Tibial nerve (tissue), 4 donors: ENCODE data around the gene SAMD8.

Experiments
- CTCF ChIP-seq, 5 experiments: fragments of 200-600 bp in 3 of 5; fragments of 450-650 bp in 2 of 5; sonication (generic) in 3 of 5; IDR thresholded peaks; one replicate each; pipeline ENCODE4 v1.5.1; 2016 to 2019; ENCODE audit warnings: antibody characterized with exemption in 5 of 5, mild to moderate bottlenecking in 3 of 5, moderate library complexity in 2 of 5
- EP300 ChIP-seq, 2 donors: sonication (generic); formaldehyde crosslinking; IDR thresholded peaks; one replicate each; pipeline ENCODE4 v1.6.1; 2017; ENCODE audit warnings: antibody characterized with exemption in 2 of 2, mild to moderate bottlenecking in 1 of 2
- POLR2A ChIP-seq, 2 donors: fragments of 450-650 bp; IDR thresholded peaks; one replicate each; pipeline ENCODE4 v1.6.1; 2017; ENCODE audit warnings: antibody characterized with exemption in 2 of 2, mild to moderate bottlenecking in 2 of 2, moderate library complexity in 2 of 2

GRCh38 chr10:75067272-75067671, 44.2 kb upstream of the SAMD8 start:
- no peak for TF ChIP-seq CTCF (IDR thresholded peaks at IDR 0.05)
- no peak for TF ChIP-seq POLR2A (IDR thresholded peaks at IDR 0.05)
- TF ChIP-seq EP300 (IDR thresholded peaks at IDR 0.05) = no peak
